ENCODE results near the gene RAB27A.

DNA sequence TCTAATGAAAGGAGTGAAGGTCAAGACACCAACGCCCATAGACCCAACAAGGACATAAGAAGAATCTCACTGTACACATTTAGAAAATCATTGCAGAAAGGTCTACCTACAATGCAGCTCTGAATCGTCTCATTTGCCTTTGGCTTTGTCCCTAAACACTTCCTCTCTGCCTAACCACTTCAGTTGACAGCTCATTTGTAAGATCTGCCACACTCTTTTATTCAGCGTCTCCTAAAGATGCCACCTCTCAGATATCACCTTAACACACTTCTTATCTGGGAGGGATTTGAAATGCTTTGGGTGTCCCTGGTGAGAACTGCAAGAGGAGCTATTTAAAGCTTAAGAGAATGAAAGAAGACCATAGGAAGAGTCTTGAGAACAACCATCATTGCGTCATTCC is 38.7 kb downstream of the RAB27A start:
- TF ChIP-seq, protein P1, sequence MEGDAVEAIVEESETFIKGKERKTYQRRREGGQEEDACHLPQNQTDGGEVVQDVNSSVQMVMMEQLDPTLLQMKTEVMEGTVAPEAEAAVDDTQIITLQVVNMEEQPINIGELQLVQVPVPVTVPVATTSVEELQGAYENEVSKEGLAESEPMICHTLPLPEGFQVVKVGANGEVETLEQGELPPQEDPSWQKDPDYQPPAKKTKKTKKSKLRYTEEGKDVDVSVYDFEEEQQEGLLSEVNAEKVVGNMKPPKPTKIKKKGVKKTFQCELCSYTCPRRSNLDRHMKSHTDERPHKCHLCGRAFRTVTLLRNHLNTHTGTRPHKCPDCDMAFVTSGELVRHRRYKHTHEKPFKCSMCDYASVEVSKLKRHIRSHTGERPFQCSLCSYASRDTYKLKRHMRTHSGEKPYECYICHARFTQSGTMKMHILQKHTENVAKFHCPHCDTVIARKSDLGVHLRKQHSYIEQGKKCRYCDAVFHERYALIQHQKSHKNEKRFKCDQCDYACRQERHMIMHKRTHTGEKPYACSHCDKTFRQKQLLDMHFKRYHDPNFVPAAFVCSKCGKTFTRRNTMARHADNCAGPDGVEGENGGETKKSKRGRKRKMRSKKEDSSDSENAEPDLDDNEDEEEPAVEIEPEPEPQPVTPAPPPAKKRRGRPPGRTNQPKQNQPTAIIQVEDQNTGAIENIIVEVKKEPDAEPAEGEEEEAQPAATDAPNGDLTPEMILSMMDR (IDR thresholded peaks at IDR 0.05) = no peak
- TF ChIP-seq POLR2A (IDR thresholded peaks at IDR 0.05) = no peak
- no peak for TF ChIP-seq EP300 (IDR thresholded peaks at IDR 0.05)
- no peak for TF ChIP-seq POLR2AphosphoS5 (IDR thresholded peaks at IDR 0.05)

Data from gastroesophageal sphincter (tissue), 3 donors.